Stomach smooth muscle (tissue), 2 donors: Measurements from ENCODE around the gene AVL9.
A peak's percentile ranks its signal among the peaks of the same experiment; 100 is the strongest.
"Not testable (repeated sequence)": the region's sequence is repeated elsewhere in the genome, so short reads cannot be mapped to it uniquely, and the experiment has no call there.

ENCODE experiments used
- H3K27ac ChIP-seq: one replicate; pipeline ENCODE4 v1.7.0; 2013; ENCODE audit warnings: mild to moderate bottlenecking, low read length, inconsistent platforms
- H3K27me3 ChIP-seq, 2 donors: one replicate each; pipeline ENCODE4 v1.7.0; 2013; ENCODE audit warnings: low read length in 2 of 2; ENCODE audit not compliant: insufficient read depth in 2 of 2, control insufficient read depth in 1 of 2
- H3K36me3 ChIP-seq, 2 donors: one replicate each; pipeline ENCODE4 v1.7.0; 2013; ENCODE audit warnings: low read length in 2 of 2; ENCODE audit not compliant: control insufficient read depth in 2 of 2, insufficient read depth in 2 of 2
- H3K4me1 ChIP-seq: one replicate; pipeline ENCODE4 v1.7.0; 2013; ENCODE audit warnings: low read length; ENCODE audit not compliant: control insufficient read depth, insufficient read depth
- H3K4me3 ChIP-seq, 2 donors: one replicate each; pipeline ENCODE4 v1.7.0; 2013; ENCODE audit warnings: low read length in 2 of 2
- H3K9ac ChIP-seq, 2 donors: one replicate each; pipeline ENCODE4 v1.7.0; 2013; ENCODE audit warnings: low read length in 2 of 2, mild to moderate bottlenecking in 1 of 2
- H3K9me3 ChIP-seq, 2 donors: one replicate each; pipeline ENCODE4 v1.7.0; 2013; ENCODE audit warnings: low read length in 2 of 2; ENCODE audit not compliant: control insufficient read depth in 2 of 2
- donor health status: healthy.
- donor health status: Pancreatic carcinoma.

The AVL9 gene

DNA sequence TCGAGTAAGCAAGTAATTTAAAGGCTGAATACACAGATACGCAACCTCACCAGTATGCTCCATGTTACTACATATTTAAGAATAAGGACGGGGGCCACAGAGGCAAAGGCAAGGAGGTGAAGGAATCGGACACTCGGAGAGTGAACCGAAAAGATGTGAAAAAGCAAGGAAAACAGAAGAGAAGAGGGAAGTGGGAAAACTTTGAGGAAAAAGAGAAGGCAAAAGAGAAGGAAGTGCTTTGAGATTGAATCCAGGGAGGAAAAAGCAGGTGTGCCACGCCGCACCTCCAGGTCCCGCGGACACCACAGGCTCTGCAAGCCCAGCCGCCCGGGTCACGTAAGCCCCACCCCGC lies 367 bp upstream of the AVL9 start:
- Histone ChIP-seq H3K4me1 (peaks cover 15% of the 10 kb centered on the region), H3K9ac (peak overlapping the region; percentile 87 to 88), H3K4me3 (peak overlapping the region; percentile 87 to 92), H3K27me3 (no peaks in the 10 kb centered on the region), H3K27ac (peak overlapping the region; percentile 76), H3K9me3 (no peaks in the 10 kb centered on the region), H3K36me3 (no peaks in the 10 kb centered on the region)

GRCh38 chr7:32496052-32496813 lies 944 bp downstream of the AVL9 start:
- H3K36me3 ChIP-seq, result no peaks in the 10 kb centered on the region
- H3K4me3 ChIP-seq, result peak overlapping the region; percentile 81 to 92
- H3K27ac ChIP-seq, result peak overlapping the region; percentile 86
- H3K9ac ChIP-seq, result peak overlapping the region; percentile 91 to 97
- no peaks in the 10 kb centered on the region for H3K27me3 ChIP-seq
- no peaks in the 10 kb centered on the region for H3K9me3 ChIP-seq
- peaks cover 15% of the 10 kb centered on the region for H3K4me1 ChIP-seq

- H3K36me3 ChIP-seq, H3K27ac ChIP-seq, H3K4me3 ChIP-seq, H3K27me3 ChIP-seq, H3K9me3 ChIP-seq, H3K9ac ChIP-seq: not testable (repeated sequence)
- H3K4me1 ChIP-seq, result peaks cover 12% of the 10 kb centered on the region
Measured at GRCh38 chr7:32499755-32500154, 4.5 kb downstream of the AVL9 start.

GRCh38 chr7:32500216-32500615 lies 4.9 kb downstream of the AVL9 start:
- not testable (repeated sequence) for H3K9me3 ChIP-seq, H3K27ac ChIP-seq, H3K4me3 ChIP-seq, H3K27me3 ChIP-seq, H3K9ac ChIP-seq, H3K36me3 ChIP-seq
- peaks cover 12% of the 10 kb centered on the region for H3K4me1 ChIP-seq

DNA sequence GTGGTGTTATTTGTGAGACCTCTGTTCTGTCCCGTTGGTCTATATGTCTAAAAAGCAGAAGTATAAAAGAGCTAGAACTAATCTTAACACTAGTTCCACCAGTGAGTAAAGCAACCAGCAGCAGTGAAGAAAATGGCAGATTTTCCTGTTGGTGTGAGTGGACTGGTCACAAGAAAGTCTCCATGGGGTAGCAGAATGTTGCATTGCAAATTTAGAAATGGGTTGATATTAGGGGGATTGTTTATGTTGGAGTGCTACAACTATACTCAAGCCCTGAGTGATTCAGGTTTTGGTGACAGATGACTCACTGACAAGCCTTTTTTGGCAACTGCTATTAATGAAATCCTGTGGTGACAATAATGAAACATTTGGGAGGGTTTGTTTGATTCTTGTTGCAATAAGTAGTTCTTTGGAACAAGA lies 5.6 kb downstream of the AVL9 start:
- Histone ChIP-seq H3K4me3 (no peak overlapping the region), H3K27ac (no peak overlapping the region), H3K9me3 (no peaks in the 10 kb centered on the region), H3K4me1 (peaks cover 10% of the 10 kb centered on the region), H3K27me3 (no peaks in the 10 kb centered on the region), H3K36me3 (no peaks in the 10 kb centered on the region), H3K9ac (no peak overlapping the region)

DNA sequence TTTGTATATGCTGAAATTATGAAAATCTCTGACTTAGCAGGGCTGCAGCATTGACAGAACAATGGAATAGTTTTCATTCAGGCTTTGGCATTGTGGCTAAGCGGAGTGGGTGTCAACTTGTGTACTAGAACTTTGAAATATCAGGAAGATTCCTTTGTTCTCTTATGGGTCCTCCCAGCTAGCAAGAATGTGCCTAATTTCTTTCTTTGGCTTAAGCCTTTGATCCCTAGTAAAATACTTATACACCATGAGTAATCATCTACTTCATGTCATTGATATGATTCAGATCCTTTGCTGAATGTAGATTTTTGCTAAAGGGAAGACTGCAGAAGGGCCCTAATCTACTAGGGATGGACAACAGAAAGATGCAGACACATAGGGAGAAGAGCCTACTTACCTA lies 6.2 kb downstream of the AVL9 start:
- no peaks in the 10 kb centered on the region for H3K36me3 ChIP-seq
- H3K4me1 ChIP-seq, result peaks cover 4% of the 10 kb centered on the region
- H3K27ac ChIP-seq, result no peak overlapping the region
- no peaks in the 10 kb centered on the region for H3K27me3 ChIP-seq
- no peaks in the 10 kb centered on the region for H3K9me3 ChIP-seq
- no peak overlapping the region for H3K4me3 ChIP-seq
- H3K9ac ChIP-seq, result no peak overlapping the region

DNA sequence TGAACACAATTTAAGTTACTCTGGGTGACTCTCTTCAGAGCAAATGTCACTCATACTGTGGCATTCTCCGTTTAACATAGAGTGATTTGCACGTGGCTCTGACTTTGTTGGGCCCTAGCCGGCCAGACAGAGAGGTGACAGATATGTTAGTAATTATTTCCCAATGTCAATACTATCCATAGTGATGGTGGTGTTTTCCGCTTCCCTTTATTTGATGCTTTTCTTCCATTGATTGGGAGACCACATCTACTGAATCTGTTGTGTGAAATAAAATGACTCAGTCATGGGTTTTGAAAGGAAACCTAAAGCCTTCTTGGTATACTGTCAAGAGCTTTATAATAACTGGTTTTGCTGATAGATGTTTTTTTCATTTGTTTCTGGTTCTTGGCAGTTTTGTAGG lies 7.4 kb downstream of the AVL9 start:
- no peaks in the 10 kb centered on the region for H3K36me3 ChIP-seq
- H3K27me3 ChIP-seq, result no peaks in the 10 kb centered on the region
- H3K4me3 ChIP-seq, result no peak overlapping the region
- no peak overlapping the region for H3K9ac ChIP-seq
- H3K27ac ChIP-seq, result no peak overlapping the region
- no peaks in the 10 kb centered on the region for H3K9me3 ChIP-seq
- H3K4me1 ChIP-seq, result no peaks in the 10 kb centered on the region

DNA sequence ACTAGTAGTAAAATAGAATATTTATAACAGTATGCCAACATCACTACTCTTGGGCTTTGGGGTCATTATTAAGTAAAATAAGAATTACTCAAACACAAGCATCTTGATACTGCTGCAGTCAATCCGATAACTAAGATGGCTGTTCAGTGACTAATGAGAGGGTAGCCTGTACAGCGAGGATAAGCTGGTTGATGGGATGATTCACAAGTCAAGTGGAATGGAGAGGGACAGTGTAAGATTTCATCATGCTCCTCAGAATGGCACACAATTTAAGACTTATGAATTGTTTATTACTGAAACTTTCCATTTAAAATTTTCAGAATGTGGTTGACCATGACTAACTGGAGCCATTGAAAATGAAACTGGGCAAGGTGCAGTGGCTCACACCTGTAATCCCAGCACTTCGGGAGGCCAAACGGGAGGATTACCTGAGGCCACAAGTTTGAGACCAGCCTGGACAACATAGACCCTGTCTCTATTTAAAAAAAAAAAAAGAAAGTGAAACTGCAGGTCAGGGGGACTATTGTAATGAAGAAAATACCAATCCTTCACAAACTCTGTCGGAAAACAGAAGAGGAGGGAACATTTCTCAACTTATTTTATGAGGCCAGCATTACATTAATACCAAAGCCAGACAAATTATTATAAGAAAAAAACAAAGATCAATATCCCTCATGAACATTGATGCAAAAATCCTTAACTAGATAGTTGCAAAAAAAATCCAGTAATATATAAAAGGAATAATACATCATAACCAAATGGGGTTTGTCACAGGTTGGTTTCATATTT lies 11.2 kb downstream of the AVL9 start:
- H3K4me3 ChIP-seq, result no peak overlapping the region
- H3K27me3 ChIP-seq, result no peaks in the 10 kb centered on the region
- no peaks in the 10 kb centered on the region for H3K9me3 ChIP-seq
- no peak overlapping the region for H3K9ac ChIP-seq
- H3K36me3 ChIP-seq, result no peaks in the 10 kb centered on the region
- H3K4me1 ChIP-seq, result peaks cover 2% of the 10 kb centered on the region
- no peak overlapping the region for H3K27ac ChIP-seq

DNA sequence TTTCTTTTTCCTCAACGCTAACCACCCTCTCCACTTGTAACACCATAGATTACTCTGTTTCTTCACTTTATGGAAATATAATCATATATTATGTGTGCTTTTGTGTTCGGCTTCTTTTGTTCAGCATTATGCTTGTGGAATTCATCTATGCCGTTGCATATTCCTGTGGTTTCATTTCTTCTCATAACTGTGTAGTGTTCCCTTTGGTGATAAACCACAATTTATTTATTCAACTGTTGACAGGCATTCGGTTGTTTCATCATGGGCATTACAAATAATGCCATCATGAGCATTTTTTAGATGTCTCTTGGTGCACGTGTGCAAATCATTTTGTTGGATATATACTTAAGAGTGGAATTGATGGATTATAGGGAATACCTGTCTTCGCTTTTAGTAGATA lies 12.1 kb downstream of the AVL9 start:
- H3K4me1 ChIP-seq, result peaks cover 2% of the 10 kb centered on the region
- no peaks in the 10 kb centered on the region for H3K9me3 ChIP-seq
- H3K36me3 ChIP-seq, result no peaks in the 10 kb centered on the region
- H3K4me3 ChIP-seq, result no peak overlapping the region
- H3K27me3 ChIP-seq, result no peaks in the 10 kb centered on the region
- H3K9ac ChIP-seq, result no peak overlapping the region
- H3K27ac ChIP-seq, result no peak overlapping the region

- H3K4me1 ChIP-seq, result peaks cover 2% of the 10 kb centered on the region
- H3K4me3 ChIP-seq, result no peak overlapping the region
- H3K36me3 ChIP-seq, result no peaks in the 10 kb centered on the region
- H3K9ac ChIP-seq, result no peak overlapping the region
- no peak overlapping the region for H3K27ac ChIP-seq
- H3K27me3 ChIP-seq, result no peaks in the 10 kb centered on the region
- no peaks in the 10 kb centered on the region for H3K9me3 ChIP-seq
Measured at GRCh38 chr7:32511791-32512190, 16.5 kb downstream of the AVL9 start.

GRCh38 chr7:32513210-32513609 lies 17.9 kb downstream of the AVL9 start:
- peaks cover 2% of the 10 kb centered on the region for H3K4me1 ChIP-seq
- no peaks in the 10 kb centered on the region for H3K36me3 ChIP-seq
- H3K4me3 ChIP-seq, result no peak overlapping the region
- H3K9me3 ChIP-seq, result no peaks in the 10 kb centered on the region
- no peaks in the 10 kb centered on the region for H3K27me3 ChIP-seq
- no peak overlapping the region for H3K9ac ChIP-seq
- H3K27ac ChIP-seq, result no peak overlapping the region
